Panc1 (cell line): ENCODE measurements around the gene RRAS.

ENCODE experiments used
- POLR2AphosphoS5 ChIP-seq: IDR thresholded peaks from 2 replicates; pipeline ENCODE4 v1.6.1; 2012; ENCODE audit warnings: mild to moderate bottlenecking, low read depth, low read length, moderate library complexity
- TF ChIP-seq, protein P1 (sequence below): fragments of 450-650 bp; IDR thresholded peaks from 2 replicates; pipeline ENCODE4 v1.5.1; 2017; ENCODE audit warnings: mild to moderate bottlenecking

DNA sequence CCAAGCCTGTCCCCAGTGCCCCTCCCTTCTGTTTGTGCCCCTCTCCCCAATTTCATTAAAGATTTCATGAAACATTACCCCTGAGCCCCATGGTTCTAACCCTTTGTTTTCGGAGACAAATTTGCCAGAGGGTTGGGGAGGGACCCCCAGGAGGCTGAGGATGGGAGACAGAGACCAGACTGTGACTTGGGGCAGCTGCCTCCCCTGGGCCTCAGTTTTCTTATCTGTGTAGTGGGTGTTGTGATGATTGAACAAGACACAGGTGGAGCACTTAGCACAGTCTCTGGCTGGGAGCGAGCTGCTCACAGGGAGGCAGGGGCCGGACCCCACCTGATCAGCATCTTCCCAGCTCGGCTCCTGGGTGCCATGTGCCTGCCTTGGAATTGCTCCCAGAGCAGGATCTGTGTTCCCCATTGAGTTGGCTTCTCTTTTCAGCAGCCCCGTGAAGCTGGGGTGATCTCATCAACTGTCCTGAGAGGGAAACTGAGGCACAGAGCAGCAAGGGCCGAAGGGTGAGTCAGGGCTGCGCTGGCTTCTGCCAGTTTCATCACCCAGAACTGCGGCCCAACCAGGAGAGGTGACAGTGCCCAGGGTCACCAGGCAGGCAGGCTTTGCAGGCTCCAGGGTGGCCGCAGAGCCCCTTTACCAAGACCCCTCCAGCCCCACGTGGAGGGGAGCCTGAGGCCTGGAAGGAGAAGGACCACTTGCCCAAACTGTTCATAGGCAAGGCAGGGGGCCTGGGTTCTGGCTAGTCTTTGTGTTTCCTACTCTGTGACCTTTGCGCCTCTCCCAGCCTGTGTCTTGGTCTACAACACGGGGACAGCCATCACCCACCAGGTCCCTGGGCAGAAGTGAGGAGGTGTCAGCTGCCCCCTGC is 18.9 kb upstream of the RRAS start:
- no peak for TF ChIP-seq POLR2AphosphoS5
- TF ChIP-seq, protein P1, sequence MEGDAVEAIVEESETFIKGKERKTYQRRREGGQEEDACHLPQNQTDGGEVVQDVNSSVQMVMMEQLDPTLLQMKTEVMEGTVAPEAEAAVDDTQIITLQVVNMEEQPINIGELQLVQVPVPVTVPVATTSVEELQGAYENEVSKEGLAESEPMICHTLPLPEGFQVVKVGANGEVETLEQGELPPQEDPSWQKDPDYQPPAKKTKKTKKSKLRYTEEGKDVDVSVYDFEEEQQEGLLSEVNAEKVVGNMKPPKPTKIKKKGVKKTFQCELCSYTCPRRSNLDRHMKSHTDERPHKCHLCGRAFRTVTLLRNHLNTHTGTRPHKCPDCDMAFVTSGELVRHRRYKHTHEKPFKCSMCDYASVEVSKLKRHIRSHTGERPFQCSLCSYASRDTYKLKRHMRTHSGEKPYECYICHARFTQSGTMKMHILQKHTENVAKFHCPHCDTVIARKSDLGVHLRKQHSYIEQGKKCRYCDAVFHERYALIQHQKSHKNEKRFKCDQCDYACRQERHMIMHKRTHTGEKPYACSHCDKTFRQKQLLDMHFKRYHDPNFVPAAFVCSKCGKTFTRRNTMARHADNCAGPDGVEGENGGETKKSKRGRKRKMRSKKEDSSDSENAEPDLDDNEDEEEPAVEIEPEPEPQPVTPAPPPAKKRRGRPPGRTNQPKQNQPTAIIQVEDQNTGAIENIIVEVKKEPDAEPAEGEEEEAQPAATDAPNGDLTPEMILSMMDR: no peak
